ENCODE results near the gene FBXW10B.
A peak's percentile ranks its signal among the peaks of the same experiment; 100 is the strongest.

Gene FBXW10B

DNA sequence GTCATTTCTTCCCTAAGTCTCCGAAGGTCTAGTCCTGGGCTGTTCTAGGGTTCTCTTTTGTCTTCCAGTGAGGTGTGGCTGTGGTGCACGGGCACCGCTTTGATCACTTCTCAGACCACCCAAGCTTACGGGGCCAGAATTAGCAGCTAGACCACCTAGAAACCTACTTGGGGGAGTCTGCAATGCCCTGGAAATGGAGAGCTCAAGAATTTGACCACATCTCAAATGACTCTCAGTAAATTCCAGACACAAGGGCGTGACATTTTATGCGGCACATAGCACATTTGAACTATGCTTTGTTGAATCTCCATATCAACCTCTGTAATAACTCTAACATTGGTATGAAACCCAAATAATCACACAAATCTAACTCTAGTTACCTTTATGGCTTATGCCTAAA is 39.7 kb upstream of the FBXW10B start:
- TF ChIP-seq TEAD4 (IDR thresholded peaks at IDR 0.05) (no peak), YY1 (IDR thresholded peaks at IDR 0.05; ENCODE audit: low read depth) (no peak), NFIC (IDR thresholded peaks at IDR 0.05) (no peak), CREB1 (IDR thresholded peaks at IDR 0.05; ENCODE audit: low read depth) (no peak), RAD21 (IDR thresholded peaks at IDR 0.05; ENCODE audit: low read depth) (no peak), ZBTB7A (IDR thresholded peaks at IDR 0.05; ENCODE audit: low read depth) (no peak), TCF12 (IDR thresholded peaks at IDR 0.05; ENCODE audit: low read depth) (no peak), CEBPB (IDR thresholded peaks at IDR 0.05) (no peak), EP300 (IDR thresholded peaks at IDR 0.05; ENCODE audit: borderline replicate concordance) (no peak), TAF1 (IDR thresholded peaks at IDR 0.05; ENCODE audit: low read depth) (no peak), EGR1 (IDR thresholded peaks at IDR 0.05) (no peak), FOXM1 (IDR thresholded peaks at IDR 0.05; ENCODE audit: borderline replicate concordance, low read depth) (no peak)
- TF ChIP-seq, protein P1, sequence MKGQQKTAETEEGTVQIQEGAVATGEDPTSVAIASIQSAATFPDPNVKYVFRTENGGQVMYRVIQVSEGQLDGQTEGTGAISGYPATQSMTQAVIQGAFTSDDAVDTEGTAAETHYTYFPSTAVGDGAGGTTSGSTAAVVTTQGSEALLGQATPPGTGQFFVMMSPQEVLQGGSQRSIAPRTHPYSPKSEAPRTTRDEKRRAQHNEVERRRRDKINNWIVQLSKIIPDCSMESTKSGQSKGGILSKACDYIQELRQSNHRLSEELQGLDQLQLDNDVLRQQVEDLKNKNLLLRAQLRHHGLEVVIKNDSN (IDR thresholded peaks at IDR 0.05), result no peak
- TF ChIP-seq, protein P2, sequence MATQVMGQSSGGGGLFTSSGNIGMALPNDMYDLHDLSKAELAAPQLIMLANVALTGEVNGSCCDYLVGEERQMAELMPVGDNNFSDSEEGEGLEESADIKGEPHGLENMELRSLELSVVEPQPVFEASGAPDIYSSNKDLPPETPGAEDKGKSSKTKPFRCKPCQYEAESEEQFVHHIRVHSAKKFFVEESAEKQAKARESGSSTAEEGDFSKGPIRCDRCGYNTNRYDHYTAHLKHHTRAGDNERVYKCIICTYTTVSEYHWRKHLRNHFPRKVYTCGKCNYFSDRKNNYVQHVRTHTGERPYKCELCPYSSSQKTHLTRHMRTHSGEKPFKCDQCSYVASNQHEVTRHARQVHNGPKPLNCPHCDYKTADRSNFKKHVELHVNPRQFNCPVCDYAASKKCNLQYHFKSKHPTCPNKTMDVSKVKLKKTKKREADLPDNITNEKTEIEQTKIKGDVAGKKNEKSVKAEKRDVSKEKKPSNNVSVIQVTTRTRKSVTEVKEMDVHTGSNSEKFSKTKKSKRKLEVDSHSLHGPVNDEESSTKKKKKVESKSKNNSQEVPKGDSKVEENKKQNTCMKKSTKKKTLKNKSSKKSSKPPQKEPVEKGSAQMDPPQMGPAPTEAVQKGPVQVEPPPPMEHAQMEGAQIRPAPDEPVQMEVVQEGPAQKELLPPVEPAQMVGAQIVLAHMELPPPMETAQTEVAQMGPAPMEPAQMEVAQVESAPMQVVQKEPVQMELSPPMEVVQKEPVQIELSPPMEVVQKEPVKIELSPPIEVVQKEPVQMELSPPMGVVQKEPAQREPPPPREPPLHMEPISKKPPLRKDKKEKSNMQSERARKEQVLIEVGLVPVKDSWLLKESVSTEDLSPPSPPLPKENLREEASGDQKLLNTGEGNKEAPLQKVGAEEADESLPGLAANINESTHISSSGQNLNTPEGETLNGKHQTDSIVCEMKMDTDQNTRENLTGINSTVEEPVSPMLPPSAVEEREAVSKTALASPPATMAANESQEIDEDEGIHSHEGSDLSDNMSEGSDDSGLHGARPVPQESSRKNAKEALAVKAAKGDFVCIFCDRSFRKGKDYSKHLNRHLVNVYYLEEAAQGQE (IDR thresholded peaks at IDR 0.05; ENCODE audit: low read depth), result no peak
- TF ChIP-seq, protein P3, sequence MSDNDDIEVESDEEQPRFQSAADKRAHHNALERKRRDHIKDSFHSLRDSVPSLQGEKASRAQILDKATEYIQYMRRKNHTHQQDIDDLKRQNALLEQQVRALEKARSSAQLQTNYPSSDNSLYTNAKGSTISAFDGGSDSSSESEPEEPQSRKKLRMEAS (IDR thresholded peaks at IDR 0.05), result no peak

DNA sequence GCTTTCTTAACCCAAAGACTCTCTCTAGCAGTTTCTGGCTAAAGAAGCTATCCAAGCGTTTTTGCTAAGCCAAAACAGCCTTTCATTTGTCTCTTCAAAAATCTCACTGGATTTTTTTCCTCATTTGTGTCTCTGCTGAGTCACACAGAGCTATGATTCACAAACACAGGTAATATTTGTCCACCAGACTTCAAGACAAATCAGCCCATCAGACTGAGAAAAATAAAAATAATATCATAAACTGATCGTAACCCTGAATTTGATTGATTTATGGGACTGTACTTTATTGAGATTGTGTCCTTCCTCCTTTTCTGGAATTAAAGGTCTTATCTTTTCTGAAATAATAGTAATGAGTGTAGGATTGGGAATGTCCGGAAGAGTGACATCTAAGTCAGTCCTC is 38.8 kb upstream of the FBXW10B start:
- TF ChIP-seq TAF1 (IDR thresholded peaks at IDR 0.05; ENCODE audit: low read depth) (no peak), YY1 (IDR thresholded peaks at IDR 0.05; ENCODE audit: low read depth) (no peak), EP300 (IDR thresholded peaks at IDR 0.05; ENCODE audit: borderline replicate concordance) (no peak), NFIC (IDR thresholded peaks at IDR 0.05) (no peak), CEBPB (IDR thresholded peaks at IDR 0.05) (no peak), EGR1 (IDR thresholded peaks at IDR 0.05) (no peak), FOXM1 (IDR thresholded peaks at IDR 0.05; ENCODE audit: borderline replicate concordance, low read depth) (no peak), TEAD4 (IDR thresholded peaks at IDR 0.05) (no peak), RAD21 (IDR thresholded peaks at IDR 0.05; ENCODE audit: low read depth) (no peak), CREB1 (IDR thresholded peaks at IDR 0.05; ENCODE audit: low read depth) (no peak), ZBTB7A (IDR thresholded peaks at IDR 0.05; ENCODE audit: low read depth) (no peak), TCF12 (IDR thresholded peaks at IDR 0.05; ENCODE audit: low read depth) (no peak)
- TF ChIP-seq, protein P2 (IDR thresholded peaks at IDR 0.05; ENCODE audit: low read depth), result no peak
- TF ChIP-seq, protein P1 (IDR thresholded peaks at IDR 0.05), result no peak
- TF ChIP-seq, protein P3 (IDR thresholded peaks at IDR 0.05), result no peak

DNA sequence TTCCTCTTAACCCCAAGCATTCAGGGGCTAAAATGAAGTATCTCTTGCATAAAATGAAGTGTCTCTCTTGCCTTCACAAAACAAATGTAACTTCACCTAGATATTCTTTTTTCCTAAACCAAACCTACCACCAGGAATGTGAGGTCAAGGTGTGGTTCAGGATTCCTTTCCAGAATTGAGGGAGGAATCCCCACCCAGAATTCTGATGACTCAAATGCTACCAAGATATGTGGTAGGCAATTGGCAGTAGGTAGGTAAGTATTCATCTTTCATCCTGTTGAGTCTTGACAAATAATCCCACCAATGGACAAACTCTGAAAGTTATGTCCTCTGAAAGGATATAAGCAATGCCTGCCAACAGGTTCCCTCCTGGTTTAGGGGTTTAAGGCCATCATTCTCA is 38.4 kb upstream of the FBXW10B start:
- TF ChIP-seq TCF12 (IDR thresholded peaks at IDR 0.05; ENCODE audit: low read depth) (no peak), TAF1 (IDR thresholded peaks at IDR 0.05; ENCODE audit: low read depth) (no peak), CEBPB (IDR thresholded peaks at IDR 0.05) (no peak), EGR1 (IDR thresholded peaks at IDR 0.05) (no peak), EP300 (IDR thresholded peaks at IDR 0.05; ENCODE audit: borderline replicate concordance) (peak; percentile 60; the same call in 1 of the 2 replicates), ZBTB7A (IDR thresholded peaks at IDR 0.05; ENCODE audit: low read depth) (no peak), RAD21 (IDR thresholded peaks at IDR 0.05; ENCODE audit: low read depth) (no peak), NFIC (IDR thresholded peaks at IDR 0.05) (peak; percentile 36; the same call in 1 of the 2 replicates), FOXM1 (IDR thresholded peaks at IDR 0.05; ENCODE audit: borderline replicate concordance, low read depth) (no peak), YY1 (IDR thresholded peaks at IDR 0.05; ENCODE audit: low read depth) (no peak), CREB1 (IDR thresholded peaks at IDR 0.05; ENCODE audit: low read depth) (no peak), TEAD4 (IDR thresholded peaks at IDR 0.05) (peak; percentile 76)
- TF ChIP-seq, protein P3 (IDR thresholded peaks at IDR 0.05), result no peak
- TF ChIP-seq, protein P2 (IDR thresholded peaks at IDR 0.05; ENCODE audit: low read depth), result no peak
- TF ChIP-seq, protein P1 (IDR thresholded peaks at IDR 0.05), result no peak
